K562 (cell line): ENCODE data around the gene KARS1. TPM values are rescaled to one million over a fixed set of nuclear protein-coding genes. Genes with fewer than 3 reads are reported as not detected.

Experiments used
- ATAC-seq: fragments of 200-7000 bp; cut with Tn5 transposase; 3 replicates; pipeline ENCODE4 v1.9.1; 2020; ENCODE audit warnings: moderate library complexity
- BruUV-seq: library from RNA; stranded (reverse); fragments of 400-500 nt; replicated peaks from 2 replicates; lab custom pipeline; 2021; lab: Mats Ljungman, UMichigan
- CTCF ChIA-PET: fragments of 300-600 bp; formaldehyde crosslinking; extraction: SDS; loops from one replicate; lab custom pipeline; 2021; ENCODE audit warnings: low intra/inter-chr PET ratio; lab: Yijun Ruan, JAX
- POLR2A ChIA-PET: fragments of 300-600, 350-650 bp; sonication (Branson Sonifier 250); formaldehyde crosslinking; extraction: SDS; loops from one replicate; lab custom pipeline; 2021; ENCODE audit warnings: antibody characterized with exemption, inconsistent platforms; lab: Yijun Ruan, JAX
- DNase-seq, 4 experiments: peaks; one replicate each; pipeline versions ENCODE4 v3.0.0 to v3.0.0-alpha.2; 2011 to 2018; ENCODE audit warnings: low spot score in 3 of 4, mixed read lengths in 3 of 4; ENCODE audit errors: extremely low read depth in 1 of 4
- FAIRE-seq: peaks from 2 replicates; lab custom pipeline; 2011; peaks lifted over from hg19 to GRCh38; lab: Jason Lieb, UNC
- H2AFZ ChIP-seq: 2 replicates; pipeline ENCODE4 v1.6.0; 2011; ENCODE audit warnings: low read depth, low read length, control low read depth, inconsistent platforms
- H3K27ac ChIP-seq: fragments of 200-600 bp; 3 replicates; pipeline ENCODE4 v1.8.0; 2011; ENCODE audit warnings: low read depth, mild to moderate bottlenecking, control low read depth, inconsistent platforms, low read length, moderate library complexity, mixed read lengths; ENCODE audit errors: extremely low read depth
- H3K27me3 ChIP-seq, 2 experiments: fragments of 300-600 bp in 1 of 2; 2 replicates in 1 of 2; 3 replicates in 1 of 2; pipeline versions ENCODE4 v1.6.0 to v1.8.0; 2011; ENCODE audit warnings: inconsistent platforms in 2 of 2, low read length in 2 of 2, mild to moderate bottlenecking in 1 of 2, mixed read lengths in 1 of 2, moderate library complexity in 1 of 2; ENCODE audit not compliant: control insufficient read depth in 2 of 2, insufficient read depth in 2 of 2
- H3K36me3 ChIP-seq: fragments of 300-600 bp; 3 replicates; pipeline ENCODE4 v1.8.0; 2011; ENCODE audit warnings: mild to moderate bottlenecking, low read length, inconsistent platforms; ENCODE audit not compliant: control insufficient read depth, insufficient read depth
- H3K4me1 ChIP-seq, 2 experiments: fragments of 200-600 bp in 1 of 2; replicated peaks in 1 of 2; 2 replicates in 1 of 2; 3 replicates in 1 of 2; pipeline versions ENCODE4 v1.5.1 to v1.8.0; 2011; ENCODE audit warnings: inconsistent platforms in 2 of 2, low read length in 2 of 2, mild to moderate bottlenecking in 1 of 2, mixed read lengths in 1 of 2, moderate library complexity in 1 of 2; ENCODE audit not compliant: control insufficient read depth in 2 of 2, insufficient read depth in 2 of 2
- H3K4me2 ChIP-seq: 2 replicates; pipeline ENCODE4 v1.6.1; 2011; ENCODE audit warnings: low read length, control low read depth, inconsistent platforms, mixed read lengths; ENCODE audit not compliant: insufficient read depth
- H3K4me3 ChIP-seq: fragments of 200-600 bp; sonication (generic), shearing (Covaris generic); 2 replicates; pipeline ENCODE4 v1.5.1; 2016; ENCODE audit warnings: control low read depth, inconsistent platforms
- H3K79me2 ChIP-seq: fragments of 200-600 bp; 3 replicates; pipeline ENCODE4 v1.8.0; 2011; ENCODE audit warnings: low read length, inconsistent platforms; ENCODE audit not compliant: control insufficient read depth, insufficient read depth
- H3K9ac ChIP-seq, 2 experiments: 2 replicates each; pipeline versions ENCODE4 v1.6.0 to v1.6.1; 2011; ENCODE audit warnings: low read depth in 2 of 2, low read length in 2 of 2, control low read depth in 1 of 2, inconsistent platforms in 1 of 2, mild to moderate bottlenecking in 1 of 2, mixed read lengths in 1 of 2; ENCODE audit not compliant: insufficient read depth in 1 of 2
- H3K9me1 ChIP-seq: one replicate; pipeline ENCODE4 v1.6.0; 2011; ENCODE audit warnings: inconsistent platforms, mild to moderate bottlenecking, low read length, moderate library complexity; ENCODE audit not compliant: control insufficient read depth, insufficient read depth
- H3K9me3 ChIP-seq: replicated peaks from 2 replicates; pipeline ENCODE4 v1.5.1; 2011; ENCODE audit warnings: low read depth, low read length, inconsistent platforms; ENCODE audit not compliant: control insufficient read depth, insufficient read depth
- H4K20me1 ChIP-seq: replicated peaks from 2 replicates; pipeline ENCODE4 v1.6.1; 2011; ENCODE audit warnings: low read length, inconsistent platforms, mixed read lengths; ENCODE audit not compliant: control insufficient read depth, insufficient read depth
- CCNT2 ChIP-seq: IDR thresholded peaks from 2 replicates; pipeline ENCODE4 v1.6.1; 2011; ENCODE audit warnings: borderline replicate concordance, low read depth, mild to moderate bottlenecking, moderate library complexity, mixed read lengths, low read length; ENCODE audit not compliant: insufficient read length; ENCODE audit errors: extremely low read depth
- CHCHD3 ChIP-seq: fragments of 250-450 bp; sonication (Bioruptor Pico); IDR thresholded peaks from 2 replicates; pipeline ENCODE4 v2.1.2; 2022; ENCODE audit warnings: mild to moderate bottlenecking
- GATAD2B ChIP-seq: fragments of 450-650 bp; IDR thresholded peaks from 2 replicates; pipeline ENCODE4 v1.6.1; 2017; ENCODE audit warnings: mild to moderate bottlenecking, borderline replicate concordance
- KAT2B ChIP-seq: IDR thresholded peaks from one replicate; pipeline ENCODE4 v1.6.1; 2012; ENCODE audit warnings: low read depth, mild to moderate bottlenecking, control low read depth, inconsistent platforms, low read length, moderate library complexity
- KLF10 ChIP-seq: fragments of 250-450 bp; sonication (Bioruptor Pico); IDR thresholded peaks from 2 replicates; pipeline ENCODE4 v1.6.1; 2021; ENCODE audit warnings: matching md5 sums
- NR4A1 ChIP-seq, 2 experiments: fragments of 250-450 bp in 1 of 2; fragments of 450-650 bp in 1 of 2; sonication (Bioruptor Pico) in 1 of 2; IDR thresholded peaks; 2 replicates each; pipeline versions ENCODE4 v1.4.0 to v1.6.1; 2016 to 2020; ENCODE audit warnings: mild to moderate bottlenecking in 2 of 2, missing compliant biosample characterization in 1 of 2, missing genetic modification characterization in 1 of 2, moderate library complexity in 1 of 2
- PURB ChIP-seq: sonication (generic); formaldehyde crosslinking; IDR thresholded peaks from 2 replicates; pipeline ENCODE4 v1.9.0; 2021; ENCODE audit warnings: low read depth, mild to moderate bottlenecking, missing genetic modification reagents
- SLC30A9 ChIP-seq: fragments of 250-450 bp; sonication (Bioruptor Pico); IDR thresholded peaks from 2 replicates; pipeline ENCODE4 v1.8.0; 2022; ENCODE audit warnings: mild to moderate bottlenecking, moderate library complexity
- SMAD2 ChIP-seq: fragments of 150-350 bp; IDR thresholded peaks from 2 replicates; pipeline ENCODE4 v1.6.1; 2014; ENCODE audit warnings: low read depth, mild to moderate bottlenecking, low read length
- TCFL5 ChIP-seq: fragments of 250-450 bp; sonication (Bioruptor Pico); conservative IDR thresholded peaks from 2 replicates; pipeline ENCODE4 v1.6.1; 2021; ENCODE audit warnings: mild to moderate bottlenecking, moderate library complexity, matching md5 sums
- U2AF1 ChIP-seq: fragments of 200-400 bp; formaldehyde crosslinking; optimal IDR thresholded peaks from 2 replicates; pipeline ENCODE3; 2017; ENCODE audit warnings: mild to moderate bottlenecking, low read depth, low read length, moderate library complexity
- ZNF41 ChIP-seq: fragments of 250-450 bp; sonication (Bioruptor Pico); conservative IDR thresholded peaks from 2 replicates; pipeline ENCODE4 v1.4.0; 2020; ENCODE audit warnings: mild to moderate bottlenecking
- ZNF431 ChIP-seq: sonication (generic); formaldehyde crosslinking; IDR thresholded peaks from 2 replicates; pipeline ENCODE4 v1.8.0; 2022; ENCODE audit warnings: mild to moderate bottlenecking, missing genetic modification reagents
- WGBS: fragments of 100-300 bp; shearing (Covaris generic); methylation state at CpG from one replicate; pipeline ENCODE4 v1.1.6; 2016; ENCODE audit warnings: low coverage, mixed read lengths; ENCODE audit not compliant: insufficient coverage; ENCODE audit errors: missing lambda C conversion rate; 5-methylcytosine and 5-hydroxymethylcytosine counted together
- in situ Hi-C: fragments of 300-500 bp; cut with MboI; formaldehyde crosslinking; loops from 4 replicates; pipeline ENCODE4 v1.15.0; 2018; ENCODE audit warnings: inconsistent platforms, mixed read lengths
- intact Hi-C: fragments of 100-400 bp; cut with micrococcal nuclease; formaldehyde crosslinking; loops from 2 replicates; pipeline ENCODE4 v1.14.2; 2022
- polyA plus RNA-seq, 8 experiments: library from polyadenylated mRNA; depleted of rRNA in 4 of 8; stranded (reverse) in 5 of 8; unstranded in 3 of 8; fragments of >200 nt; fragmentation: Nextera tagmentation in 2 of 8; fragmentation: Illumina TruSeq in 1 of 8; extraction: Ambion mirVana in 2 of 8; extraction: Trizol in 1 of 8; gene quantifications; 2 replicates each; pipeline versions ENCODE4 v1.2.1 to v1.2.3, GENCODE V29; 2011 to 2014; ENCODE audit warnings: inconsistent platforms in 1 of 8, missing spikeins in 1 of 8
- total RNA-seq, 7 experiments: library from RNA; depleted of rRNA in 6 of 7; stranded (reverse); fragments of >200 nt in 6 of 7; fragmentation: Illumina TruSeq in 2 of 7; extraction: Trizol in 2 of 7; gene quantifications; 2 replicates each; pipeline versions ENCODE4 v1.2.1 to v1.2.3, GENCODE V29; 2011 to 2021; ENCODE audit warnings: low replicate concordance in 1 of 7
- TF ChIP-seq, protein P1 (sequence below): fragments of 450-650 bp; formaldehyde crosslinking; IDR thresholded peaks from 2 replicates; pipeline ENCODE4 v1.4.0; 2022; ENCODE audit warnings: missing genetic modification characterization
- TF ChIP-seq, protein P2 (sequence below): sonication (generic); formaldehyde crosslinking; IDR thresholded peaks from 2 replicates; pipeline ENCODE4 v1.8.1; 2023; ENCODE audit warnings: mild to moderate bottlenecking, missing genetic modification reagents

KARS1 gene
- total and polyA plus RNA-seq, 9 of the 15 experiments (the other 6 are each of a cell fraction or from before 2014, with no cell fraction given): 223 to 386 (median 304) TPM

DNA sequence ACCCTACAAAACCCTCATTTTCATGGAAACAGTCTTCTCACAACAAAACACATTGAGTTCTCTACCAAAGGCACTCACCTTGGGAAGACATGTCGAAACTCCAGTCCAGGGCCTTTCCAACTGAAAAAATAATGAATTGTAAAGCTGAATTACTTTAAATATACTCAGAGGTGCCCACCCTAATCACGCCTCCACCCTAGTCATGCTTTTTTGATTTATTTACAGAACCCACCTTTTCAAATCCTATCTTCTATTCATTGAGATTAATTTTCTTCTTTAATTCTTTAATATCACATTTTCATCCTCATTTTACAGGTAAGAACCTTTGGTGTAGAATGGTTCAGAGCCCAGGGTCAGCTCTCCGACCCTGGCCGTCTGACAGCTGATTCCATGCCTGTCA, 29.4 kb upstream of the KARS1 start, which contains the start of gene CPHXL2:
TSS of gene CPHXL2 (minus strand) at position 101 of the 400 bp plus-strand sequence. CDS start at position 91, 10 bp downstream.
- Histone ChIP-seq H3K27ac (no peak within 1 kb of the TSS), H3K36me3 (no peaks in the 10 kb centered on the region), H3K4me1 (no peaks in the 10 kb centered on the region), H3K9me3 (no peaks in the 10 kb centered on the region), H3K79me2 (no peaks in the 10 kb centered on the region), H2AFZ (no peak within 1 kb of the TSS), H3K9ac (no peak within 1 kb of the TSS), H3K4me3 (no peak within 1 kb of the TSS), H3K9me1 (no peaks in the 10 kb centered on the region), H3K4me2 (no peak within 1 kb of the TSS), H4K20me1 (no peaks in the 10 kb centered on the region), H3K27me3 (peaks cover under 1 to 17% of the 10 kb centered on the region in 2 experiments; a peak in 4 of 5 replicates)
- ChIA-PET POLR2A (interaction anchor here (1.0 to 1.9 kb wide), 4 partner anchors 15 to 32 kb away, joined by 3 to 8 read pairs (median 4); no protein-coding TSS in a partner anchor), CTCF (no interaction called here)
- 6% methylated on average over 4 of the region's 4 CpGs for WGBS
- ATAC-seq (no peak), FAIRE-seq (no peak), DNase-seq (no peak)
- TF ChIP-seq PURB (CRISPR knock-in tag) (no peak), CHCHD3 (CRISPR knock-in tag) (no peak), NR4A1 (CRISPR knock-in tag; IDR thresholded peaks at IDR 0.05) (no peak), NR4A1 (tag; IDR thresholded peaks at IDR 0.05) (no peak), ZNF431 (CRISPR knock-in tag) (no peak), SLC30A9 (CRISPR knock-in tag) (no peak), GATAD2B (no peak), KLF10 (CRISPR knock-in tag) (no peak), U2AF1 (no peak), ZNF41 (CRISPR knock-in tag) (no peak), TCFL5 (CRISPR knock-in tag) (no peak), CCNT2 (no peak), SMAD2 (no peak), KAT2B (no peak)
- TF ChIP-seq, protein P1, sequence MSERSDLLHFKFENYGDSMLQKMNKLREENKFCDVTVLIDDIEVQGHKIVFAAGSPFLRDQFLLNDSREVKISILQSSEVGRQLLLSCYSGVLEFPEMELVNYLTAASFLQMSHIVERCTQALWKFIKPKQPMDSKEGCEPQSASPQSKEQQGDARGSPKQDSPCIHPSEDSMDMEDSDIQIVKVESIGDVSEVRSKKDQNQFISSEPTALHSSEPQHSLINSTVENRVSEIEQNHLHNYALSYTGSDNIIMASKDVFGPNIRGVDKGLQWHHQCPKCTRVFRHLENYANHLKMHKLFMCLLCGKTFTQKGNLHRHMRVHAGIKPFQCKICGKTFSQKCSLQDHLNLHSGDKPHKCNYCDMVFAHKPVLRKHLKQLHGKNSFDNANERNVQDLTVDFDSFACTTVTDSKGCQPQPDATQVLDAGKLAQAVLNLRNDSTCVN (CRISPR knock-in tag): no peak
- TF ChIP-seq, protein P2, sequence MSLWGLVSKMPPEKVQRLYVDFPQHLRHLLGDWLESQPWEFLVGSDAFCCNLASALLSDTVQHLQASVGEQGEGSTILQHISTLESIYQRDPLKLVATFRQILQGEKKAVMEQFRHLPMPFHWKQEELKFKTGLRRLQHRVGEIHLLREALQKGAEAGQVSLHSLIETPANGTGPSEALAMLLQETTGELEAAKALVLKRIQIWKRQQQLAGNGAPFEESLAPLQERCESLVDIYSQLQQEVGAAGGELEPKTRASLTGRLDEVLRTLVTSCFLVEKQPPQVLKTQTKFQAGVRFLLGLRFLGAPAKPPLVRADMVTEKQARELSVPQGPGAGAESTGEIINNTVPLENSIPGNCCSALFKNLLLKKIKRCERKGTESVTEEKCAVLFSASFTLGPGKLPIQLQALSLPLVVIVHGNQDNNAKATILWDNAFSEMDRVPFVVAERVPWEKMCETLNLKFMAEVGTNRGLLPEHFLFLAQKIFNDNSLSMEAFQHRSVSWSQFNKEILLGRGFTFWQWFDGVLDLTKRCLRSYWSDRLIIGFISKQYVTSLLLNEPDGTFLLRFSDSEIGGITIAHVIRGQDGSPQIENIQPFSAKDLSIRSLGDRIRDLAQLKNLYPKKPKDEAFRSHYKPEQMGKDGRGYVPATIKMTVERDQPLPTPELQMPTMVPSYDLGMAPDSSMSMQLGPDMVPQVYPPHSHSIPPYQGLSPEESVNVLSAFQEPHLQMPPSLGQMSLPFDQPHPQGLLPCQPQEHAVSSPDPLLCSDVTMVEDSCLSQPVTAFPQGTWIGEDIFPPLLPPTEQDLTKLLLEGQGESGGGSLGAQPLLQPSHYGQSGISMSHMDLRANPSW (CRISPR knock-in tag): no peak
- BruUV-seq: no TSS peak
- intact Hi-C loops (no loop called here), in situ Hi-C loops (no loop called here)
